ENCODE data around the gene CPVL.

GRCh38 chr7:29099896-29100847 is 46.2 kb downstream of the CPVL start:
- TF ChIP-seq EGR1 (IDR thresholded peaks at IDR 0.05; ENCODE audit: borderline replicate concordance, low read depth, low read length) (no peak), EZH2 (IDR thresholded peaks at IDR 0.05; ENCODE audit: low read depth, low read length, severe bottlenecking) (no peak), POLR2AphosphoS5 (IDR thresholded peaks at IDR 0.05; ENCODE audit: low read depth, low read length) (no peak), CHD2 (IDR thresholded peaks at IDR 0.05; ENCODE audit: low read length) (no peak)
- TF ChIP-seq, protein P1, sequence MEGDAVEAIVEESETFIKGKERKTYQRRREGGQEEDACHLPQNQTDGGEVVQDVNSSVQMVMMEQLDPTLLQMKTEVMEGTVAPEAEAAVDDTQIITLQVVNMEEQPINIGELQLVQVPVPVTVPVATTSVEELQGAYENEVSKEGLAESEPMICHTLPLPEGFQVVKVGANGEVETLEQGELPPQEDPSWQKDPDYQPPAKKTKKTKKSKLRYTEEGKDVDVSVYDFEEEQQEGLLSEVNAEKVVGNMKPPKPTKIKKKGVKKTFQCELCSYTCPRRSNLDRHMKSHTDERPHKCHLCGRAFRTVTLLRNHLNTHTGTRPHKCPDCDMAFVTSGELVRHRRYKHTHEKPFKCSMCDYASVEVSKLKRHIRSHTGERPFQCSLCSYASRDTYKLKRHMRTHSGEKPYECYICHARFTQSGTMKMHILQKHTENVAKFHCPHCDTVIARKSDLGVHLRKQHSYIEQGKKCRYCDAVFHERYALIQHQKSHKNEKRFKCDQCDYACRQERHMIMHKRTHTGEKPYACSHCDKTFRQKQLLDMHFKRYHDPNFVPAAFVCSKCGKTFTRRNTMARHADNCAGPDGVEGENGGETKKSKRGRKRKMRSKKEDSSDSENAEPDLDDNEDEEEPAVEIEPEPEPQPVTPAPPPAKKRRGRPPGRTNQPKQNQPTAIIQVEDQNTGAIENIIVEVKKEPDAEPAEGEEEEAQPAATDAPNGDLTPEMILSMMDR (IDR thresholded peaks at IDR 0.05; ENCODE audit: control extremely low read depth in 1 of 3, insufficient read depth in 1 of 3, low read depth in 1 of 3, low read length in 3 of 3): no peak
- TF ChIP-seq, protein P2, sequence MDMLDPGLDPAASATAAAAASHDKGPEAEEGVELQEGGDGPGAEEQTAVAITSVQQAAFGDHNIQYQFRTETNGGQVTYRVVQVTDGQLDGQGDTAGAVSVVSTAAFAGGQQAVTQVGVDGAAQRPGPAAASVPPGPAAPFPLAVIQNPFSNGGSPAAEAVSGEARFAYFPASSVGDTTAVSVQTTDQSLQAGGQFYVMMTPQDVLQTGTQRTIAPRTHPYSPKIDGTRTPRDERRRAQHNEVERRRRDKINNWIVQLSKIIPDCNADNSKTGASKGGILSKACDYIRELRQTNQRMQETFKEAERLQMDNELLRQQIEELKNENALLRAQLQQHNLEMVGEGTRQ (IDR thresholded peaks at IDR 0.05; ENCODE audit: low read length): no peak

Data from H1 (cell line).